Hepatocyte (in vitro differentiated cells): Measurements from ENCODE around the gene PMPCA. TPM values are rescaled to one million over a fixed set of nuclear protein-coding genes. Genes with fewer than 3 reads are reported as not detected.
"Not testable (repeated sequence)": the region's sequence is repeated elsewhere in the genome, so short reads cannot be mapped to it uniquely, and the experiment has no call there.

Experiments
- DNase-seq: peaks from one replicate; pipeline ENCODE4 v3.0.0-alpha.2; 2016; ENCODE audit warnings: low spot score
- H2AFZ ChIP-seq: fragments of 200-600 bp; sonication (generic); 2 replicates; pipeline ENCODE4 v1.6.0; 2016; ENCODE audit warnings: antibody characterized with exemption, mild to moderate bottlenecking
- H3K27ac ChIP-seq: fragments of 200-600 bp; sonication (generic); 2 replicates; pipeline ENCODE4 v1.5.1; 2016; ENCODE audit warnings: mild to moderate bottlenecking
- H3K27me3 ChIP-seq: fragments of 200-600 bp; sonication (generic); 2 replicates; pipeline ENCODE4 v1.6.1; 2016
- H3K36me3 ChIP-seq: fragments of 200-600 bp; sonication (generic); replicated peaks from 2 replicates; pipeline ENCODE4 v1.5.1; 2016; ENCODE audit warnings: low read depth; ENCODE audit not compliant: insufficient read depth
- H3K4me1 ChIP-seq: fragments of 200-600 bp; sonication (generic); 2 replicates; pipeline ENCODE4 v1.5.1; 2016; ENCODE audit warnings: mild to moderate bottlenecking, moderate library complexity; ENCODE audit not compliant: insufficient read depth
- H3K4me2 ChIP-seq: fragments of 200-600 bp; sonication (generic); 2 replicates; pipeline ENCODE4 v1.6.0; 2016
- H3K4me3 ChIP-seq: fragments of 200-600 bp; sonication (generic); 2 replicates; pipeline ENCODE4 v1.5.1; 2016; ENCODE audit warnings: mild to moderate bottlenecking
- H3K79me2 ChIP-seq: fragments of 200-600 bp; sonication (generic); 2 replicates; pipeline ENCODE4 v1.6.0; 2017; ENCODE audit warnings: mild to moderate bottlenecking
- H3K9me2 ChIP-seq: fragments of 200-600 bp; sonication (generic); replicated peaks from 2 replicates; pipeline ENCODE4 v1.6.0; 2017; ENCODE audit warnings: mild to moderate bottlenecking; ENCODE audit not compliant: insufficient read depth
- H3K9me3 ChIP-seq: fragments of 200-600 bp; sonication (generic); 2 replicates; pipeline ENCODE4 v1.5.1; 2016; ENCODE audit warnings: low read depth, mild to moderate bottlenecking
- H4K20me1 ChIP-seq: fragments of 200-600 bp; sonication (generic); 2 replicates; pipeline ENCODE4 v1.6.0; 2016; ENCODE audit warnings: mild to moderate bottlenecking; ENCODE audit not compliant: insufficient read depth, poor library complexity, severe bottlenecking
- EZH2 ChIP-seq: fragments of 200-600 bp; sonication (generic); IDR thresholded peaks from 2 replicates; pipeline ENCODE4 v1.6.1; 2016; ENCODE audit warnings: antibody characterized with exemption, mild to moderate bottlenecking, borderline replicate concordance
- EZH2phosphoT487 ChIP-seq: fragments of 200-600 bp; sonication (generic); IDR thresholded peaks from one replicate; pipeline ENCODE4 v1.6.1; 2018; ENCODE audit warnings: antibody characterized with exemption, mild to moderate bottlenecking, low read depth, moderate library complexity; ENCODE audit not compliant: unreplicated experiment, severe bottlenecking
- WGBS: methylation state at CpG from one replicate; pipeline ENCODE4 v1.1.6; 2016; ENCODE audit warnings: low lambda C conversion rate; ENCODE audit errors: missing lambda C conversion rate; 5-methylcytosine and 5-hydroxymethylcytosine counted together
- polyA plus RNA-seq: library from polyadenylated mRNA; unstranded; fragments of >200 nt; fragmentation: Nextera tagmentation; extraction: Ambion mirVana; gene quantifications from 2 replicates; pipeline ENCODE4 v1.2.1, GENCODE V29; 2016
- total RNA-seq: library from RNA; depleted of rRNA; stranded (reverse); fragments of >200 nt; gene quantifications from 2 replicates; pipeline ENCODE4 v1.2.3, GENCODE V29; 2014
- TF ChIP-seq, protein P1 (sequence below): fragments of 200-600 bp; sonication (generic); IDR thresholded peaks from 2 replicates; pipeline ENCODE4 v1.5.1; 2016; ENCODE audit warnings: antibody characterized with exemption, mild to moderate bottlenecking; ENCODE audit not compliant: poor library complexity

PMPCA gene
- total and polyA plus RNA-seq, 2 experiments from 2014 or later, result 45.1 to 85.7 TPM

DNA sequence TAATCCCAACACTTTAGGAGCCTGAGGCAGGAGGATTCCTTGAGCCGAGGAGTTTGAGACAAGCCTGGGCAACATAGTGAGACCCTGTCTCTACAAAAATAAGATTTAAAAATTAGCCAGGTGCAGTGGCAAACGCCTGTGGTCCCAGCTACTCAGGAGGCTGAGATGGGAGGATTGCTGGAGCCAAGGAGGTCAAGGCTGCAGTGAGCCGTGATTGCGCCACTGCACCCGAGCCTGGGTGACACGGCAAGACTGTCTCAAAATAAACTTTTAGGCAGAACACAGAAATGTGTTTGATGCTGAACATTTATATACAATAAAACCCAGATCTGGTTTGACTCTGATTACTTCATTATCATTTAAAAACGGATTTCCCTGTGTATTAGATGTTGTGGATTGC is 5.0 kb upstream of the PMPCA start:
- 91% methylated on average over 7 of the region's 7 CpGs for WGBS
- no peak for DNase-seq
- peaks cover 5% of the 10 kb centered on the region for H3K4me1 ChIP-seq
- no peak overlapping the region for H3K4me3 ChIP-seq
- H3K36me3 ChIP-seq, result no peaks in the 10 kb centered on the region
- H3K4me2 ChIP-seq, result no peak overlapping the region
- H4K20me1 ChIP-seq, result no peaks in the 10 kb centered on the region
- TF ChIP-seq EZH2phosphoT487, result no peak
- TF ChIP-seq, protein P1, sequence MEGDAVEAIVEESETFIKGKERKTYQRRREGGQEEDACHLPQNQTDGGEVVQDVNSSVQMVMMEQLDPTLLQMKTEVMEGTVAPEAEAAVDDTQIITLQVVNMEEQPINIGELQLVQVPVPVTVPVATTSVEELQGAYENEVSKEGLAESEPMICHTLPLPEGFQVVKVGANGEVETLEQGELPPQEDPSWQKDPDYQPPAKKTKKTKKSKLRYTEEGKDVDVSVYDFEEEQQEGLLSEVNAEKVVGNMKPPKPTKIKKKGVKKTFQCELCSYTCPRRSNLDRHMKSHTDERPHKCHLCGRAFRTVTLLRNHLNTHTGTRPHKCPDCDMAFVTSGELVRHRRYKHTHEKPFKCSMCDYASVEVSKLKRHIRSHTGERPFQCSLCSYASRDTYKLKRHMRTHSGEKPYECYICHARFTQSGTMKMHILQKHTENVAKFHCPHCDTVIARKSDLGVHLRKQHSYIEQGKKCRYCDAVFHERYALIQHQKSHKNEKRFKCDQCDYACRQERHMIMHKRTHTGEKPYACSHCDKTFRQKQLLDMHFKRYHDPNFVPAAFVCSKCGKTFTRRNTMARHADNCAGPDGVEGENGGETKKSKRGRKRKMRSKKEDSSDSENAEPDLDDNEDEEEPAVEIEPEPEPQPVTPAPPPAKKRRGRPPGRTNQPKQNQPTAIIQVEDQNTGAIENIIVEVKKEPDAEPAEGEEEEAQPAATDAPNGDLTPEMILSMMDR, result no peak
- no peak for TF ChIP-seq EZH2
- no peaks in the 10 kb centered on the region for H3K9me2 ChIP-seq
- H3K9me3 ChIP-seq, result no peaks in the 10 kb centered on the region
- H3K79me2 ChIP-seq, result peaks cover 17% of the 10 kb centered on the region
- H3K27me3 ChIP-seq, result no peaks in the 10 kb centered on the region
- H2AFZ ChIP-seq, result no peak overlapping the region
- H3K27ac ChIP-seq, result no peak overlapping the region

DNA sequence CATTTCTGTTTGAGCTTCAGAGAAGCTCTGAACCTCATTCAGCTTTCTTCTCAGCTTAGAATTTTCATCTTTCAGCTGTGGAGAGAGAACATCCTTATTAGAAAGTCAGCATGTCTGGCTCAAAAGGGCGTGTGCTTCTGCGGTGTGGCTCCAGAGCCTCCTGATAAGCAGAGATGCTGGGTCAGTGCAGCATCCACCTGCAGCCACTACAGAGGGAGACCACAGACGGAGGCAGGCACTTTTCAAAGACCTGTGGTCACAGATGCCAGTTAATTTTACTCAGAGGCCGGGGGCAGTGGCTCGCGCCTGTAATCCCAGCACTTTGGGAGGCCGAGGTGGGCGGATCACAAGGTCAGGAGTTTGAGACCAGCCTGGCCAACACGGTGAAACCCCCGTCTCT is 4.6 kb upstream of the PMPCA start:
- not testable (repeated sequence) for H4K20me1 ChIP-seq, H3K4me1 ChIP-seq, H3K36me3 ChIP-seq, H3K4me2 ChIP-seq, H2AFZ ChIP-seq, H3K27me3 ChIP-seq, H3K4me3 ChIP-seq, H3K9me3 ChIP-seq, H3K27ac ChIP-seq, H3K9me2 ChIP-seq, DNase-seq
- WGBS, result 98% methylated on average over 10 of the region's 10 CpGs
- H3K79me2 ChIP-seq, result peaks cover 21% of the 10 kb centered on the region

DNA sequence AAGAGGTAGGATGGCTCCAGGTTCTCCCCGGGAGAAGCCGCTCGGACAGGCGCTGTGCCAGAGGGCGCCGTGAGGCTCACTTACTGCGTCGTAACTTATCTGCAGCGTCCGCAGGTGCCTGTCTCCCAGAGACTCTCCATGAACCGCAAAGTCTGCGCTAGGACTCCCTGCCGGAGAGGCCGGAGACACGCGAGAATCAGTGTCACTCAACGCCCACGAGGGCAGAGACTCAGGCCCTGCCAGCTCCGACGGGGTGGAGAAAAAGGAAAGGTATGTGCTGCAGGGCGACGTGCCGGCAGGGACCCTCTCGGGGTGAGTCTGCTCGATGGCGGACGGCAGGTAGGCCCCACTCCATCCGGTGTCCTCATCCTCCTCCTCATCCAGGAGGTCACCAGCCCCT is 3.4 kb upstream of the PMPCA start:
- not testable (repeated sequence) for DNase-seq, H4K20me1 ChIP-seq, H2AFZ ChIP-seq, H3K36me3 ChIP-seq, H3K27ac ChIP-seq, H3K9me2 ChIP-seq, H3K4me3 ChIP-seq, H3K4me2 ChIP-seq, H3K9me3 ChIP-seq, H3K27me3 ChIP-seq
- 95% methylated on average over 24 of the region's 28 CpGs for WGBS
- Histone ChIP-seq H3K79me2 (peaks cover 32% of the 10 kb centered on the region), H3K4me1 (peaks cover 13% of the 10 kb centered on the region)

DNA sequence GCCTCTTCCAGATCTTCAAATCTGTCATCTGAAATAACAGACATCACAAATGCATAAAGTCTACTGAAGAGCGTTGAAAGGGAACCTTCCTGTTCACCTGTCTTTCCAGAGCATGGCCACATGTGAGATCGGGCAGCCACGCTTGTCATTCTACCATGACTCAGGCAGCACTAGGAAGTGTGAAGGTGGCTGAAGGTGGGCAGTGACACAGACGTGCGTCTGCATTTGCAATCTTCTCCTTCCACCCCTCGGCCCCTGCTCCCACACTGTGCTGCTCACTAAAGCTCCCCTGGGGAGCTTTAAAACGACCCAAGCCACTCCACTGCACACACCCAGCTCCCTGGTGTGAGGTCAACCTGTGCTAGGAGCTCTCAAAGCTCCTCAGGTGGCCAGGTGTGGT is 2.5 kb upstream of the PMPCA start:
- Histone ChIP-seq H2AFZ (no peak overlapping the region), H3K4me2 (no peak overlapping the region), H3K9me2 (no peaks in the 10 kb centered on the region), H3K9me3 (no peaks in the 10 kb centered on the region), H3K27ac (no peak overlapping the region), H3K4me3 (no peak overlapping the region), H4K20me1 (peaks cover 4% of the 10 kb centered on the region), H3K79me2 (peaks cover 41% of the 10 kb centered on the region), H3K36me3 (no peaks in the 10 kb centered on the region), H3K27me3 (no peaks in the 10 kb centered on the region), H3K4me1 (peaks cover 15% of the 10 kb centered on the region)
- WGBS, result 89% methylated on average over 7 of the region's 7 CpGs
- no peak for DNase-seq
- no peak for TF ChIP-seq EZH2phosphoT487
- no peak for TF ChIP-seq EZH2
- TF ChIP-seq, protein P1, result no peak
